PC-9 (cell line): ENCODE data around the gene FXYD6. TPM values are rescaled to one million over a fixed set of nuclear protein-coding genes. Genes with fewer than 3 reads are reported as not detected.

ENCODE experiments used
- BruUV-seq: library from RNA; stranded (reverse); fragments of 400-500 nt; replicated peaks from 2 replicates; lab custom pipeline; 2021; lab: Mats Ljungman, UMichigan
- CTCF ChIA-PET: fragments of 300-600 bp; sonication (Branson Sonifier 250); formaldehyde crosslinking; loops from one replicate; lab custom pipeline; 2022; ENCODE audit warnings: antibody characterized with exemption; lab: Charles Lee
- POLR2A ChIA-PET: fragments of 300-600 bp; sonication (Branson Sonifier 250); formaldehyde crosslinking; loops from one replicate; lab custom pipeline; 2022; ENCODE audit warnings: antibody characterized with exemption; ENCODE audit not compliant: unreplicated experiment; lab: Charles Lee
- DNase-seq, 2 experiments: peaks; one replicate each; pipeline versions ENCODE4 v3.0.0 to v3.0.0-alpha.2; 2015 to 2022; ENCODE audit warnings: mixed read lengths in 1 of 2
- H2AFZ ChIP-seq: fragments of 200-600 bp; sonication (generic); 2 replicates; pipeline ENCODE4 v1.8.1; 2017; ENCODE audit warnings: antibody characterized with exemption
- H3F3A ChIP-seq: fragments of 200-600 bp; sonication (generic); 2 replicates; pipeline ENCODE4 v1.8.1; 2017; ENCODE audit warnings: antibody characterized with exemption, mild to moderate bottlenecking, low read depth; ENCODE audit not compliant: insufficient read depth
- H3K27ac ChIP-seq: fragments of 200-600 bp; sonication (generic); 2 replicates; pipeline ENCODE4 v1.6.1; 2016; ENCODE audit warnings: mixed run types
- H3K27me3 ChIP-seq: fragments of 200-600 bp; sonication (generic); 2 replicates; pipeline ENCODE4 v1.6.1; 2016; ENCODE audit warnings: low read depth, mixed run types; ENCODE audit not compliant: insufficient read depth
- H3K36me3 ChIP-seq: fragments of 200-600 bp; sonication (generic); 2 replicates; pipeline ENCODE4 v1.6.1; 2016; ENCODE audit warnings: low read depth, mixed run types
- H3K4me1 ChIP-seq: fragments of 200-600 bp; sonication (generic); replicated peaks from 2 replicates; pipeline ENCODE4 v1.6.1; 2016; ENCODE audit warnings: mixed run types; ENCODE audit not compliant: insufficient read depth
- H3K4me2 ChIP-seq: fragments of 200-600 bp; sonication (generic); 2 replicates; pipeline ENCODE4 v1.6.1; 2017; ENCODE audit warnings: mixed run types
- H3K4me3 ChIP-seq: fragments of 200-600 bp; sonication (generic); 2 replicates; pipeline ENCODE4 v1.6.1; 2016; ENCODE audit warnings: mixed run types
- H3K79me2 ChIP-seq: fragments of 200-600 bp; sonication (generic); 2 replicates; pipeline ENCODE4 v1.6.1; 2017; ENCODE audit warnings: low read depth, mixed run types
- H3K9me2 ChIP-seq: fragments of 200-600 bp; sonication (generic); 2 replicates; pipeline ENCODE4 v1.8.1; 2017; ENCODE audit warnings: mild to moderate bottlenecking; ENCODE audit not compliant: insufficient read depth
- H3K9me3 ChIP-seq: fragments of 200-600 bp; sonication (generic); 2 replicates; pipeline ENCODE4 v1.8.1; 2016; ENCODE audit warnings: low read depth; ENCODE audit not compliant: insufficient read depth
- H4K20me1 ChIP-seq: fragments of 200-600 bp; sonication (generic); 2 replicates; pipeline ENCODE4 v1.8.1; 2017; ENCODE audit not compliant: insufficient read depth
- CTCF ChIP-seq: fragments of 200-600 bp; sonication (generic); conservative IDR thresholded peaks from 2 replicates; pipeline ENCODE4 v1.6.1; 2017; ENCODE audit warnings: mixed run types, antibody characterized with exemption, mild to moderate bottlenecking, moderate library complexity
- EZH2 ChIP-seq: fragments of 200-600 bp; sonication (generic); IDR thresholded peaks from 2 replicates; pipeline ENCODE4 v1.8.0; 2017; ENCODE audit warnings: antibody characterized with exemption, low read depth
- intact Hi-C: fragments of 100-400 bp; cut with micrococcal nuclease; formaldehyde crosslinking; loops from one replicate; pipeline ENCODE4 v1.10.0; 2022; ENCODE audit not compliant: unreplicated experiment
- total RNA-seq: library from RNA; stranded (reverse); gene quantifications from 2 replicates; pipeline ENCODE4 v1.2.3, GENCODE V29; 2021

FXYD6 gene
- total RNA-seq, 1 experiment from 2014 or later: 0.20 TPM

DNA sequence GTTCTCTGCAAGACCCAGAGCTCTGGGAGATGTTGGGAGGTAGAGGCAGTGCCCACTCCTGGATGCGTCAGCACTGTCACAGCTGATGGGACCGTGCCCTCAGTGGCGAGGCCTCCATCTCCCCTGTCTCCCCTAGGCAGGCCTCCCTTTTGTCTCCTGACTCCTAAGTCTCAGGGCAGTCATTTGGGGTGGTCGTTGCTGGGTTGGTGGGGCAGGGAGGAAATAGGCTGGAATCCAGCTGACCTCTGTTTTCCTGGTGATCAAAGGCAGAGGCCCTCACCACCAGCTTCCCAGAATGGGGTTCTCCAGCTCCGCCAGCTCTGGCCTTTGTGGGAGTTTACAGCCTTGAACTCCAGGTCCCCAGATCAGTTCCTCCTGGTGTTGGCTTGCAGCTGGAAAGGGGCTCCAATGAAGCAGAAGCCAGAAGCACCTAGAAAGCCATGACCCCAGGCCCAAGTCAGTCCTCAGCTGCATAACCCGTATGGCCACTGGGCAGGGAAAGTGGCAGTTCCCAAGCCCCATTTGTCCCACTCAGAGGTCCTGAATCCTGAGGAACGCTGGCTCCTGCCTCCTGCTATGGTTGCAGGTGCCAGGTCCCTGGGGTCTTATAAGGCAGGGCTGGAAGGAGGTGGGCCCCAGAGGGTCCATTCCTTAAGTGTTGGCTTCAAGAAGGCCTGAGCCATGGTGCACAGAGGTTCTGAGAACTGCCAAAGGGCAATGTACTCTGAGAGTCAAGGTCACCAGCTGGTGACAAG lies 44.6 kb downstream of the FXYD6 start:
- BruUV-seq: no TSS peak
- no peaks in the 10 kb centered on the region for H3K9me2 ChIP-seq
- POLR2A ChIA-PET: no interaction called here
- H3K4me3 ChIP-seq: no peak overlapping the region
- CTCF ChIA-PET: no interaction called here
- no peak for DNase-seq
- peaks cover 14% of the 10 kb centered on the region; the same call in 1 of the 2 replicates for H3K27me3 ChIP-seq
- no peak overlapping the region for H3K27ac ChIP-seq
- TF ChIP-seq CTCF (no peak), EZH2 (no peak)
- H3K79me2 ChIP-seq: no peaks in the 10 kb centered on the region
- no peaks in the 10 kb centered on the region for H3K9me3 ChIP-seq
- no peaks in the 10 kb centered on the region for H3K36me3 ChIP-seq
- H3K4me1 ChIP-seq: peaks cover 23% of the 10 kb centered on the region
- H4K20me1 ChIP-seq: no peaks in the 10 kb centered on the region
- no peak overlapping the region for H3K4me2 ChIP-seq
- intact Hi-C loops: no loop called here
- no peak overlapping the region for H2AFZ ChIP-seq
- H3F3A ChIP-seq: no peaks in the 10 kb centered on the region

- Histone ChIP-seq H3K9me2 (no peaks in the 10 kb centered on the region), H3K9me3 (no peaks in the 10 kb centered on the region), H3K36me3 (no peaks in the 10 kb centered on the region), H3K4me3 (no peak overlapping the region), H3K79me2 (no peaks in the 10 kb centered on the region), H4K20me1 (no peaks in the 10 kb centered on the region), H3K4me1 (peaks cover 23% of the 10 kb centered on the region), H3F3A (no peaks in the 10 kb centered on the region), H3K4me2 (no peak overlapping the region), H2AFZ (no peak overlapping the region), H3K27me3 (peaks cover 13% of the 10 kb centered on the region), H3K27ac (no peak overlapping the region)
- intact Hi-C loops: no loop called here
- DNase-seq: no peak
- no TSS peak for BruUV-seq
- POLR2A ChIA-PET: interaction anchor here (0.7 kb wide), 1 partner anchor 1501 kb away, joined by 3 read pairs; no protein-coding TSS in a partner anchor
- CTCF ChIA-PET: no interaction called here
- TF ChIP-seq CTCF (no peak), EZH2 (no peak)
These were observed 45.6 kb downstream of the FXYD6 start for GRCh38 chr11:117830674-117831351.

DNA sequence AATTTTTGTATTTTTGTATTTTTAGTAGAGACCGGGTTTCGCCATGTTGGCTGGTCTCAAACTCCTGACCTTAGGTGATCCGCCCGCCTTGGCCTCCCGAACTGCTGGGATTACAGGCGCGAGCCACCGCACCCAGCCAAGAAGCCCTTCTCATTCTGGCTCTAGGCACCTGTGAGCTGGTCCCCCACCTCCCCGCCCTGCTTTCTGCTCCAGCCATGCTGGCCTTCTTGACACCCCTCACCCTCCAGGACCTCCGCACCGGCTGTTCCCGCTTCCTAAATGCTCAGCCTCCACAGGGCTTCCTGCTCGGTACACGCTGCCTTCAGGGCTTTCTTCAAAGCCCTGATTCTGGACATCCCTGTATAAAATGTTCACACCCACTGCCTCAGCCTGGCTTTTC lies 46.4 kb downstream of the FXYD6 start:
- peaks cover 21% of the 10 kb centered on the region for H3K27me3 ChIP-seq
- H3K4me1 ChIP-seq: peaks cover 23% of the 10 kb centered on the region
- no peaks in the 10 kb centered on the region for H3K9me2 ChIP-seq
- no peak for DNase-seq
- ChIA-PET POLR2A (no interaction called here), CTCF (no interaction called here)
- no peak overlapping the region for H3K4me2 ChIP-seq
- no TSS peak for BruUV-seq
- no peak overlapping the region for H2AFZ ChIP-seq
- H3K36me3 ChIP-seq: no peaks in the 10 kb centered on the region
- no peaks in the 10 kb centered on the region for H3K79me2 ChIP-seq
- TF ChIP-seq EZH2 (no peak), CTCF (no peak)
- H3K9me3 ChIP-seq: no peaks in the 10 kb centered on the region
- H4K20me1 ChIP-seq: no peaks in the 10 kb centered on the region
- H3F3A ChIP-seq: no peaks in the 10 kb centered on the region
- intact Hi-C loops: no loop called here
- H3K4me3 ChIP-seq: no peak overlapping the region
- no peak overlapping the region for H3K27ac ChIP-seq
